Measurements from ENCODE around the gene GGTLC2. TPM values are rescaled to one million over a fixed set of nuclear protein-coding genes. Genes with fewer than 3 reads are reported as not detected.
"Not testable (repeated sequence)": the region's sequence is repeated elsewhere in the genome, so short reads cannot be mapped to it uniquely, and the experiment has no call there.

The GGTLC2 gene
- total RNA-seq, 1 donor = not detected

DNA sequence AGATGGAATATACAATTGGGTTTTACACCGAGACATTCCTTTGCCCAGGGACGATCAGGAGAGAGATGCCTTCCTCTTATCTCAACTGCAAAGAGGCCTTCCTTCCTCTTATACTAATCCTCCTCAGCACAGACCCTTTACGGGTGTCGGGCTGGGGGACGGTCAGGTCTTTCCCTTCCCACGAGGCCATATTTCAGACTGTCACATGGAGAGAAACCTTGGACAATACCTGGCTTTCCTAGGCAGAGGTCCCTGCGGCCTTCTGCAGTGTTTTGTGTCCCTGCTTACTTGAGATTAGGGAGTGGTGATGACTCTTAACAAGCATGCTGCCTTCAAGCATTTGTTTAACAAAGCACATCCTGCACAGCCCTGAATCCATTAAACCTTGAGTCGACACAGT is 5.3 kb downstream of the GGTLC2 start:
- DNase-seq (ENCODE audit: low read depth); H3K4me3 ChIP-seq (ENCODE audit: low read depth, low read length): not testable (repeated sequence)

DNA sequence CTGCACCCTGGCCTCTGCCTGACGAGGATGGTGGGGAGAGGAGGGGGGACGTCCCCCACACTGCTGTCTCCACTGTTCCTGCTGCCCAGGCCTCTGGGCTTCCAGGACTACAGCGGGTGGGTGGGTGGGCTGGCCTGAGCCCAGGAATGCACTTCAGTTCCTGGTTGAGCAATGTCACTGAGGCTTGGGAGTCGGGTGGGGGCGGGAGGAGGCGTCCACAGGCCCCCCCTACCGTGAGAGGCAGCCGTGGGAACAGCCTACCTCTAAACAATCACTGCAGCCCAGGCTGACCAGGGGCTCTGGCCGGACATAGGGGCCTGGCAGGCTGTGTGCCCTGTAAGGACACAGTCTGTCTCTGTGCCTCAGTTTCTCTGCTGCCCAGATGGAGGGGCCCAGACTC is 6.0 kb downstream of the GGTLC2 start:
- H3K4me3 ChIP-seq (ENCODE audit: low read depth, low read length); DNase-seq (ENCODE audit: low read depth): not testable (repeated sequence)

DNA sequence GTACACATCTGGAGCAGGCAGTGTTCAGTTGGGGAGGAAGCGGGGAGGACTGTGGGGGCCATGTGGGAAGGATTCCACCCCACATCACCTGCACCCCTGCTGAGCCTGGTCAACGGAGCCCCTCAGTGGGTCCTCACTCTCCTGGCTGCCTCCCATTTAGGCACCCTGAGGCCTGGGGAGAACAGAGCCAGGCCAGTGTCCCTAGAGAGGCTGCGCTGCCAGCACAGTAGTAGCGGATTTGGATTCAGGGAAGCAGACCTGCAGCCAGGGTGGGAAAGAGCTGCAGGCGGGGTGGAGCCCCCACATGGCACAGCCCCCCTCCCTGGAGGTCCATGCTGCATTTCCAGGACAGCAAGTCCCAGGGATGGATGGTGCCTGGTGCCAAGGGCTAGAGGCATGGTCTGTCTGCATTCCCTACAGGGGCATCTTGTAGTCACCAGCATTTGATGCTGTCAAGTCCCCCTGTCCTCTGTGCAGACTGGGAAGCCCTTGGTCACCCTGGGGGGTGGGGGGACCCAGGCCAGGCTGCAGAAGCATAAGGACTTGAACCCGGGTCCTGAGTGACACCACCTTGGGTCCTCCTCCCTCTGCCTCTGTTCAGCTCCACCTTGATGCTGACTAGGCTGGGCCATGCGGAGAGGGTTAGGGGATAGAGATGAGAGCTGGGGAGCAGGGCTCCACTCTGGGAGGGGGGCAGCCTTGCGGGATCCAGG is 6.5 kb downstream of the GGTLC2 start:
- not testable (repeated sequence) for DNase-seq (ENCODE audit: low read depth); H3K4me3 ChIP-seq (ENCODE audit: low read depth, low read length)

DNA sequence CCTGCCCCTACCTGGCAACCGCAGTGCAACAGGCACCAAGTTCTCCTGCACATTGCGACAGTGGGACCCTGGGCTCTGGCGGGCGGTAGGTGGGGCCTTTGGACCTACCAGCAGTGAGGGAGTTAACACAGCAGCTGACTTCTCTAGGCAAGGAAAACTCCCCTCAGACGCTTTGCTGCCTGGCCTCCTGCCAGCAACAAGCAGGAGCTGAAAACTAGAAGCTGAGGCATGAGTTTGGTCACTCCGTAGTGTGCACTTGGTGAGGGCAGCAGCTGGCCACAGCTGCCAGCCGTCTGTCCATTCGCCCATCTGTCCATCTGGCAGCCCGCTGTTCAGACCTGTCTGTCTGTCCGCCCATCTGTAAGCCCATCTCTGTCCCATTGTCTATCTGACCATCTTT is 7.2 kb downstream of the GGTLC2 start:
- peak; percentile 22 for DNase-seq (ENCODE audit: low read depth)
- not testable (repeated sequence) for H3K4me3 ChIP-seq (ENCODE audit: low read depth, low read length)

DNA sequence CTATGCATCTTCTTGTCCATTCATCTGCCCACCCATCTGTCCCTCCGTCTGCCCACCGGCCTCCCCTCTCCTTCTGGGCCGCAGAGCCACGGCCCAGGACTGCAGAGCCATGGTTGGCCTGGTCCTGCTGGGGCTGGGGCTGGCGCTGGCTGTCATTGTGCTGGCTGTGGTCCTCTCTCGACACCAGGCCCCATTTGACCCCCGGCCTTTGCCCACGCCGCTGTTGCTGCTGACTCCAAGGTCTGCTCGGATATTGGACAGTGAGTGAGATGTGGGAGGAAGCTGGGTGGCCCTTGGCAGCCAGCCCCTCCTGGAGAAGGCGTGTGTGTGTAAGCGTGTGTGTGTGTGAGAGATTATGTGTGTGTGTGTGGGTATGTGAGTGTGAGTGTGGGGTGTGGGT is 7.7 kb downstream of the GGTLC2 start:
- not testable (repeated sequence) for DNase-seq (ENCODE audit: low read depth); H3K4me3 ChIP-seq (ENCODE audit: low read depth, low read length)

DNA sequence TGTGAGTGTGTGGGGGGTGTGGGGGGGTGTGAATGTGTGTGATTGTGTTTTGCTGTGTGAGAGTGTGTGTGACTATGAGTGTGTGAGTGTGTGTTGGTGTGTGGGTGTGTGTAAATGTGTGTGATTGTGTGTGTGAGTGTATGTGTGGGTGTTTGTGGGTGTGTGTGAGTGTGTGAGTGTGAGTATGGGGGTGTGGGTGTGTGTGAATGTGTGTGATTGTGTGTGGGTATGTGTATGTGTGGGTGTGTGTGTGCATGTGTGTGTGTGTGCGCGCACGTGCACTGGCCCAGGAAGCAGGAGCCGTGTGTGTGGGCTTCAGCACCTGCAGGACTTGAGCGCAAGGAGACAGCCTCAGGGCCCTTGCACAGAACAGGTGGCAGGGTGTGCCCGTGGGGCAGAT is 8.2 kb downstream of the GGTLC2 start:
- not testable (repeated sequence) for H3K4me3 ChIP-seq (ENCODE audit: low read depth, low read length); DNase-seq (ENCODE audit: low read depth)

DNA sequence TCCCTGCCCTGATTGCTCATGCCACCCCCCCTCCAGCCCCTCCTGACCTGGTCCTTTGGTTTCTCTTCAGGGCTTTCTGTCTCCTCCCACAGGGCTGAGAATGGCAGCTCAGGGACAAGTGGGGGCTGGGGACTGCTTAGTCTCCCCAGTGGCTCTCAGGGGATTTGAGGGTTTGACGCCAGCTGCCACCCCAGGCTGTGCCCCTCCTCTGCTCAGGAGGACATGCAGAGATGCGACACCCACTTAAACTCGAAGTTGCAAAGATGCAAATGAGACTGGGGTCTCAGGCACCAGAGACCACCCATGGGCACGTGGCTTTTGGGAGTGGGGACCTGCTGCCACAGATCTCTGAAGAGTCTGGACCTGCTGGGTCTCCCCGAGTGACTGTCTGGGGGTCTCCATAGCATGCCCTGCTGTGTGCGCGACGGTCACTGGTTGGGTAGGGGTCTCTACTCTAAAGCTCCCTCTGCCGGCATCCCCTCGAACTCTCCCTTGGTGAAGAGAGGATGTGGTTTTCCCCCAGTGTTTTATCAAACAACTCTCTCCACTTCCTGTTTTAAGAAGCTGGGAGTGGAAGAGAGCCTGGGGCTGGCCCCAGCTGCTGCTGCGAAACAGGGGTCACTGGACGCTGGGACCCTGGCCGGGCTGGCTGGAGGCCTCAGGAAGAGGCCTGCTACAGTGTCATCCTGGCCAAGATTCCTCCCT is 9.4 kb downstream of the GGTLC2 start:
- DNase-seq (ENCODE audit: low read depth); H3K4me3 ChIP-seq (ENCODE audit: low read depth, low read length): not testable (repeated sequence)

DNA sequence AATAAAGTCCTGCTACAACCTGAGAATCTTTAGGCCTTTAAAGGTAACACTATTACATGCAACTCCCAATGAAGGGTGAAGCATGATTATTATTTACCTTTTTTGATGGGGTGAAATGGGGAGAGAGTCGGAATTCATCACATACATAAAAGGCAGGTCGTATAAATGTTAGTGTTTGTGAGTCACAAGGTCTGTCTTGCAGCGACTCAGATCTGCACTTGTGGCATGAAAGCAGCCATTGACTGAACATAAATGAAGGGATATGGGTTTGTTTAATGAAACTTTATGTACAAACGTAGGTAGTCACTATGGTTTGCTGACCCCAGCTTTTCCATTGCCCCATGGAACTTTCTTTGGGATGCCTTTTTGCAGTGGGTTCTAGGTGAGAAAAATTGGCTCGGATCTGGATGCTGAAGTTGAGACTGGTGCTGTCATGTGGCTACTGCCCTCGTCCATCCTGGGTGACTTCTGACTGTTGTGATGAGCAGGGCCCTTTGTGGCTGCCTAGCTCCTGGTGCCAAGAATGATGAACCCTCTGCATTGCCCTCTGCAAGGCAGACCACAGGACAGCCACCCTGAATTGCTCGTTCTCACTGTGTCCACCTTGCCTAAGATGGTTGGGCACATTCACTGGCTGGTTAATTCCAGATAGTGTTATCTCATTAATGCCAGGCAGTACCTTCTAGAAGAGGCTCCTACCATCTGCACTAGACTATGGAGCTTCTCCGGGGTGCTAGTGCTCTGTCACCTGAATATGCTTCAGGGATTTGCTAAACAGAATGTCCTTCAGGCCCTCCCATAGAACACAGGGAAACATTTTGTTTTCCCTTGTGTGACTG is 11.3 kb downstream of the GGTLC2 start:
- DNase-seq (ENCODE audit: low read depth) = no peak
- TF ChIP-seq, protein P1, sequence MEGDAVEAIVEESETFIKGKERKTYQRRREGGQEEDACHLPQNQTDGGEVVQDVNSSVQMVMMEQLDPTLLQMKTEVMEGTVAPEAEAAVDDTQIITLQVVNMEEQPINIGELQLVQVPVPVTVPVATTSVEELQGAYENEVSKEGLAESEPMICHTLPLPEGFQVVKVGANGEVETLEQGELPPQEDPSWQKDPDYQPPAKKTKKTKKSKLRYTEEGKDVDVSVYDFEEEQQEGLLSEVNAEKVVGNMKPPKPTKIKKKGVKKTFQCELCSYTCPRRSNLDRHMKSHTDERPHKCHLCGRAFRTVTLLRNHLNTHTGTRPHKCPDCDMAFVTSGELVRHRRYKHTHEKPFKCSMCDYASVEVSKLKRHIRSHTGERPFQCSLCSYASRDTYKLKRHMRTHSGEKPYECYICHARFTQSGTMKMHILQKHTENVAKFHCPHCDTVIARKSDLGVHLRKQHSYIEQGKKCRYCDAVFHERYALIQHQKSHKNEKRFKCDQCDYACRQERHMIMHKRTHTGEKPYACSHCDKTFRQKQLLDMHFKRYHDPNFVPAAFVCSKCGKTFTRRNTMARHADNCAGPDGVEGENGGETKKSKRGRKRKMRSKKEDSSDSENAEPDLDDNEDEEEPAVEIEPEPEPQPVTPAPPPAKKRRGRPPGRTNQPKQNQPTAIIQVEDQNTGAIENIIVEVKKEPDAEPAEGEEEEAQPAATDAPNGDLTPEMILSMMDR (IDR thresholded peaks at IDR 0.05; ENCODE audit: insufficient read depth, low read length) = no peak
- no peak overlapping the region for H3K4me3 ChIP-seq (ENCODE audit: low read depth, low read length)

DNA sequence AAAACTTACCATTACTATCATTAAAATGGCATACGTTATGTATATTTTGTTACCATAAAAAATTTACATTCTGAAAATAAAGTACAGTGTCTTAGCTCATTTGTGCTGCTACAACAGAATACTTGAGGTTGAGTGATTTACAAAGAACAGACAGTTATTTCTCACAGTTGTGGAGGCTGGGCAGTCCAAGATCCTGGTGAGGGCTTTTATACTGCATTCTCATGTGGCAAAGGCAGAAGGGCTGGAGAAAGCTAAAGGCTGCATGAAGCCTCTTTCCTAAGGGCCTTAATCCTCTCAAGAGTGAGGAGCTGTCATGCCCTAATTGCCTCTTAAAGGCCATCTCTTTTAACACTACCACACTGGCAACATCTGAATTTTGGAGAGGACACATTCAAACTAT is 13.3 kb downstream of the GGTLC2 start:
- H3K4me3 ChIP-seq (ENCODE audit: low read depth, low read length) = no peak overlapping the region
- DNase-seq (ENCODE audit: low read depth) = no peak
- TF ChIP-seq, protein P1 (IDR thresholded peaks at IDR 0.05; ENCODE audit: insufficient read depth, low read length) = no peak

DNA sequence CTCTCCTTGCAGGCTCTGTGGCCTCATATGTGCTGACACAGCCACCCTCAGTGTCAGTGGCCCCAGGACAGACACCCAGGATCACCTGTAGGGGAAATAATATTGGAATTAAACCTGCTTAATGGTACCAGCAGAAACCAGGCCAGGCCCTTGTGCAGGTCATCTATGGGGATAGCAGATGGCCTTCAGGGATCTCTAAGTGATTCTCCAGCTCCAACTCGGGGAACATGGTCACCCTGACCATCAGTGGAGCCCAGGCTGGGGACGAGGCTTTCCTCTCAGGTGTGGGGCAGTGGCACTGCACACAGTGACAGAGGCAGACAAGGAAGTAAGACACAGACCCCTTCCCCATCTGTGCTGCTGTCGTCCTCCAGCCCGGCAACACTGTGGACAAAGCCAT is 16.9 kb downstream of the GGTLC2 start:
- DNase-seq (ENCODE audit: low read depth) = no peak
- TF ChIP-seq, protein P1 (IDR thresholded peaks at IDR 0.05; ENCODE audit: insufficient read depth, low read length) = no peak
- no peak overlapping the region for H3K4me3 ChIP-seq (ENCODE audit: low read depth, low read length)
